HG03060 (cell line): ENCODE data around the gene CCL24.
"Not testable (repeated sequence)": the region's sequence is repeated elsewhere in the genome, so short reads cannot be mapped to it uniquely, and the experiment has no call there.

Source experiments
- ATAC-seq: cut with Tn5 transposase; IDR thresholded peaks from one replicate; pipeline ENCODE4 v1.9.1; 2021; ENCODE audit warnings: low read depth, moderate number of reproducible peaks; ENCODE audit not compliant: unreplicated experiment

Gene CCL24

DNA sequence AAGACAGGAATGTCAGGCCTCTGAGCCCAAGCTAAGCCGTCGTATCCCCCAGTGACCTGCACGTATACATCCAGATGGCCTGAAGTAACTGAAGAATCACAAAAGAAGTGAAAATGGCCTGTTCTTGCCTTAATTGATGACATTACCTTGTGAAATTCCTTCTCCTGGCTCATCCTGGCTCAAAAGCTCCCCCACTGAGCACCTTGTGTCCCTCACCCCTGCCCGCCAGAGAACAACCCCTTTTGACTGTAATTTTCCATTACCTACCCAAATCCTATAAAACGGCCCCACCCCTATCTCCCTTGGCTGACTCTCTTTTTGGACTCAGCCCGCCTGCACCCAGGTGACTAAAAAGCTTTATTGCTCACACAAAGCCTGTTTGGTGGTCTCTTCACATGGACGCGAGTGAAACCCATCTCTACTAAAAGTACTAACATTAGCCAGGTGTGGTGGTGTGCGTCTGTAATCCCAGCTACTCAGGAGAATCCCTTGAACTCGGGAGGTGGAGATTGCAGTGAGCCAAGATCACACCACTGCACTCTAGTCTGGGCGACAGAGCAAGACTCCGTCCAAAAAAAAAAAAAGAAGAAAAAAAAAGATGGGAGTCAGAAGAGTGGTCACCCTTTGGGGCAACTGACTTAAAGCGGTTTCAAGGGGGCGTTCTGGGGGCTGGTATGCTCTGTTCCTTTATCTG is 25.3 kb downstream of the CCL24 start:
- ATAC-seq = not testable (repeated sequence)

DNA sequence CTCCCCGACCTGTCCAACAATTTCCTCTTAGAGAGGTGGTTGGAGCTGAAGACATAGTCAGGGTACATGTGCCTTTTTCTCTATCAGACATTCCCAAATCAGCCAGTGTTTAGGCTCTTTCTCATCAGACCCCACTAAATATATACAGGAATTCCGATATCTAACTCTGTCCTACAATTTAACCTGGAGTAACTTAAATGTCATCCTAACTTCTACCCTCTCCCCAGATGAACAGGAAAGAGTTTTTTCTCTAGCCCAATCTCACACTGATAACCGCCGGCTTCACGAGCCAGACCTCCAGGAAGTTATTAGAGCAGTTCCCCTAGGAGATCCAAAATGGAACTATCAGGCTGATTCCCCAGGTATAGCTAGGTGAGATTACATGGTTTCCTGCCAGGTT is 30.5 kb downstream of the CCL24 start:
- ATAC-seq = not testable (repeated sequence)

DNA sequence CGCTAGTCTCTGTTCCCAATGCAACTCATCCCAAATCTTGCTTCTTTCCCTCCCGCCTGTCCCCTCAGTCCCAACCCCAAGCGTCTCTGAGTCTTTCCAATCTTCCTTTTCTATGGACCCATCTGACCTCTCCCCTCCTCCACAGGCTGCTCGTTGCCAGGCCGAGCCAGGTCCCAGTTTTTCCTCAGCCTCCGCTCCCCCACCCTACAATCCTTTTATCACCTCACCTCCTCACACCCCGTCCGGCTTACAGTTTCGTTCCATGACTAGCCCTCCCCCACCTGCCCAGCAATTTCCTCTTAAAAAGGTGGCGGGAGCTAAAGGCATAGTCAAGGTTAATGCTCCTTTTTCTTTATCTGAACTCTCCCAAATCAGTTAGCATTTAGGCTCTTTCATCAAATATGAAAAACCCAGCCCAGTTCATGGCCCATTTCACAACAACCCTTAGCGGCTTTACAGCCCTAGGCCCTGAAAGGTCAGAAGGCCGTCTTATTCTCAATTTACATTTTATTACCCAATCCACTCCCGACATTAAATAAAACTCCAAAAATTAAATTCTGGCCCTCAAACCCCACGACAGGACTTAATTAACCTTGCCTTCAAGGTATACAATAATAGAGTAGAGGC is 32.8 kb downstream of the CCL24 start:
- ATAC-seq = not testable (repeated sequence)

DNA sequence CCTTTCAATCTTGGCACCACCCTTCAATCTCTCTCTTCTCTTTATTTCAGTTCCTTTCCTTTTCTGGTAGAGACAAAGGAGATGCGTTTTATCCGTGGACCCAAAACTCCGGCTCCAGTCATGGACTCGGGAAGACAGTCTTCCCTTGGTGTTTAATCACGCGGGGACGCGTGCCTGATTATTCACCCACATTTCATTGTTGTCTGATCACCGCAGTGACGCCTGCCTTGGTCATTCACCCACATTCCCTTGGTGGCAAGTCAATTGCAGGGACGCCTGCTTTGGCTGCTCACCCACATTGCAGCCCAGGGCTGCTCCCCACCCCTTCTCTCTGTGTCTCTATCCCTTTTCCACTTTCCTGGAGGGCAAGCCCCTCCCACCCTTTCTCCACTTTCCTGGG is 34.1 kb downstream of the CCL24 start:
- ATAC-seq = not testable (repeated sequence)

DNA sequence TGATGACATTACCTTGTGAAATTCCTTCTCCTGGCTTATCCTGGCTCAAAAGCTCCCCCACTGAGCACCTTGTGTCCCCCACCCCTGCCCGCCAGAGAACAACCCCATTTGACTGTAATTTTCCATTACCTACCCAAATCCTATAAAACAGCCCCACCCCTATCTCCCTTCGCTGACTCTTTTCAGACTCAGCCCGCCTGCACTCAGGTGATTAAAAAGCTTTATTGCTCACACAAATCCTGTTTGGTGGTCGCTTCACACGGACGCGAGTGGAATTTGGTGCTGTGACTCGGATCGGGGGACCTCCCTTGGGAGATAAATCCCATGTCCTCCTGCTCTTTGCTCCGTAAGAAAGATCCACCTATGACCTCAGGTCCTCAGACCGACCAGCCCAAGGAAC is 34.6 kb downstream of the CCL24 start:
- not testable (repeated sequence) for ATAC-seq

DNA sequence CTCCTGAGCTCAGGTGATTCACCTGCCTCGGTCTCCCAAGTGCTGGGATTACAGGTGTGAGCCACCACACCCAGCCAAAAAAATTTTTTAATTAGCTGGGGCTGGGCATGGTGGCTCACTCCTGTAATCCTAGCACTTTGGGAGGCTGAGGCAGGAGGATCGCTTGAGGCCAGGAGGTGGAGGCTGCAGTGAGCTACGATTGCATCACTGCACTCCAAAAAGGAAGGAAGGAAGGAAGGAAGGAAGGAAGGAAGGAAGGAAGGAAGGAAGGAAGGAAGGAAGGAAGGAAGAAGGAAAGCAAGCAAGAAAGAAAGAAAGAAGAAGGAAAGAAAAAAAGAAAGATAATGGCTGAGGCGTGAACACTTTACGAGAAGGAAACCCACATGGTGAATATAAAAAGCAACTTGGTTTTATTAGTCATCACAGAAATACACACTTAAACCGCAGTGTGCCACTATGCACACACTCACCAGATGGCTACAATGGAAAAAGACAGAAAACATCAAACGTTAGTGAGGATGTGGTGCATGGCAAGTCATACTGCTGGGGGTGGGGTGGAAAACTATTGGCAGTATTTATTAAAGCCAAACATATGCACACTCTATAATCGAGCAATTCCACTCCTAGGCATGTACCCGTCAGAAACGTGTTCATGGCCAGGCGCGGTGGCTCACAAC is 37.2 kb downstream of the CCL24 start:
- ATAC-seq = no peak

DNA sequence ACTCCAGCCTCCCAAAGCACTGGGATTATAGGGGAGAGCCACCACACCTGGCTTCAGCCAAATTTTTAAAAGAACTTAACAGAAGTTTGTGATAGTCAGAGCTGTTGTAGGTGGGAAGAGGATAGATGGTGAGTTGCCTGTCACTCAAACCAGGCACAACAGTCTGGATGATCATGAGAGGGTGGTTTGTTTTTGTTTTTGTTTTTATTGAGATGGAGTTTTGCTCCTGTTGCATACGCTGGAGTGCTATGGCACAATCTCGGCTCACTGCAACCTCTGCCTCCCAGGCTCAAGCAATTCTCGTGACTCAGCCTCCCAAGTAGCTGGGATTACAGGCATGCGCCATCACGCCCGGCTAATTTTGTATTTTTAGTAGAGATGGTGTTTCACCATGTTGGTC is 39.6 kb downstream of the CCL24 start:
- ATAC-seq = not testable (repeated sequence)

DNA sequence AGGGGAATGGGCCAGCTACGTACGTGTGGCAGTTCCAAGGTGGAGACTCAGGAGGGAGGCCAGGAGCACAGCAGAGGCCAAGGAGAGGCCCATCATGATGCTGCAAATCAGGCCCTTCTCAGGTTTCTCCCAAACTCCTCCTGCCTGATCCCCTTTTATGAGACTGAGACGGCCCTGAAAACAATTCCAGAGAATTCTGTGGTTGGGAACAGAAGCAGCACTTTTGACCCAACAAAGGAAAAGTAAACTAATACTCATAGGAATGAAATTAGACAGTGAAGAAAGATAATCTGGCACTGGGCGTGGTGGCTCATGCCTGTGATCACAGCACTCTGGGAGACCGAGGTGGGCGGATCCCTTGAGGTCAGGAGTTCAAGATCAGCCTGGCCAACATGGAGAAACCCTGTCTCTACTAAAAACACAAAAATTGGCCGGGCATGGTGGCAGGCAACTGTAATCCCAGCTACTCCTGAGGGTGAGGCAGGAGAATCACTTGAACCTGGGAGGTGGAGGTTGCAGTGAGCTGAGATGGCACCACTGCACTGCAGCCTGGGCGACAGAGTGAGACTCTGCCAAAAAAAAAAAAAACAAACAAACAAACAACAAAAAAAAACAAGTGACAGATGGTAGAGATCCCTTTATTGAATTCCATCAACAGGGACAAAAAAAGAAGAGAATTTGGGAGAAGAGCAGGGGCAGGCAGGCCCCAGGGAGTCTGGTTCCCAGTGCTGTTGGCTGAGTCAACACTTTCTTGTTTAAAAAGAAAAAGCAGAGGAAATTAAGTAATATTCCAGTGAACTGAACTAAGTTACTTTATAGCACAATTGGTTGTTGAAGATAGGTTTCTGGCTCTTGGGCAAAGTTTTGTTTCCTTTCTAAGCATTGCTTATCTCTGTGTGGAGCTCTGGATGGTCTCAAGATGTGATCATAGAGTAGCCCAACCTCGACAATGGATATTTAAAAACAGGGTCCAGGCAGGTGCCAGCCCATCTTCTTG is 41.2 kb downstream of the CCL24 start, which contains the start of gene CCL26:
CCL26 (minus strand) TSS at position 131 of the 997 bp plus-strand sequence; CDS start at position 96, 35 bp downstream.
- ATAC-seq = no peak

DNA sequence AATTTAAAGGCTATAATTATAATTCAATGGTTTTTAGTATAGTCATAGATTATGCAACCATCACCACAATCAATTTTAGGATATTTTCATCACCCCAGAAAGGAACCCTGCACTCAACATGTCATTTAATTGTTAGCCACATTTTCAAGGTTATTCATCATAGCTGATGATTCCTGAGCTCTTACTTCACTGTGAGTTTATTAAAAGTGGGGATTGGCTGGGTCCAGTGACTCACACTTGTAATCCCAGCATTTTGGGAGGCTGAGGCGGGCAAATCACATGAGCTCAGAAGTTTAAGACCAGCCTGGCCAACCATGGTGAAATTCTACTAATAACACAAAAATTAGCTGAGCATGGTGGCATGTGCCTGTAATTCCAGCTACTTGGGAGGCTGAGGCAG is 42.4 kb downstream of the CCL24 start:
- ATAC-seq = no peak

DNA sequence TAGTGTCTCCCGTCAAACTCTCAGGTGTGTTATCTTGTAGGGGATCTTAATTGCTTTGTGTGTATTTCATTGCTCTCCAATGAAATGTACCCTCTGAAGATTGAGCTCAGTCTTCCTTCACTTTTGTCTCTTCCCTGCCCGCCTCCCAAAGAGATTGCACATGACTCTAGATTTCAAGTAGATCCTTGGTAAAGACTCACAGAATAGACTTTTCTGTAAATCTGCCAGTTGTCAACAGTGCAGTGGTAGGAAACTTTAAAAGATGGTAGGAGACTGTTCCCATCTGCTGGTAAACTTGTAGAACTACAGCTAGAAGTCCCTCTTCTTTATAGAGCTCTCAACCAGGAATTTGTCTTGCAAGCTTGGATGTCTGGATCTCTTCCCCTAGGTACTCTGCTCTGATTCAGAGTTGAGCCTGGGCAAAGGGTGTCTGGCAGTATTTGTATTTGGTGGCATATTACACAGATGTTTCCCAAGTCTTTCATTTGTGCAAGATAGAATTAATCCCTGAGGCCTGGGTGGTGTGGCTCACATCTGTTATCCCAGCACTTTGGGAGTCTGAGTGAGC is 51.2 kb downstream of the CCL24 start:
- ATAC-seq = no peak

DNA sequence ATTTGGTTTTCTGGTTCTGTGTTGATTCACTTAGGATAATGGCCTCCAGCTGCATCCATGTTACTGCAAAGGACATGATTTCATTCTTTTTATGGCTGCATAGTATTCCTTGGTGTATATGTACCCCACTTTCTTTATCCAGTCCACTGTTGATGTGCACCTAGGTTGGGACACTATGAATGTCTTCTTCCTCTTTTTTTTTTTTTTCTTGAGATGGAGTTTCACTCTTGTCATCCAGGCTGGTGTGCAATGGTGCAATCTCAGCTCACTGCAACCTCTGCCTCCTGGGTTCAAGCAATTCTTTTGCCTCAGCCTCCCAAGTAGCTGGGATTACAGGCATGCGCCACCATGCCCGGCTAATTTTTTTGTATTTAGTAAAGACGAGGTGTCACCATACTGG is 51.8 kb downstream of the CCL24 start:
- not testable (repeated sequence) for ATAC-seq
